ENCODE measurements around the gene ZG16B. TPM values are rescaled to one million over a fixed set of nuclear protein-coding genes. Genes with fewer than 3 reads are reported as not detected.
A peak's percentile ranks its signal among the peaks of the same experiment; 100 is the strongest.

ZG16B gene
- total RNA-seq, 1 donor from 2014 or later = 11.3 TPM

GRCh38 chr16:2871926-2872325 lies 41.8 kb downstream of the ZG16B start:
- H3K4me3 ChIP-seq = no peak overlapping the region
- DNase-seq (ENCODE audit: extremely low spot score in 2 of 2) = no peak
- intact Hi-C loops (cut with DNase I) = loop anchor here (5.0 kb wide), 1 partner anchor 35 kb away; no protein-coding TSS in a partner anchor
- peaks cover 6% of the 10 kb centered on the region for H3K4me1 ChIP-seq
- H3K27ac ChIP-seq = no peak overlapping the region
- TF ChIP-seq POLR2AphosphoS5 (IDR thresholded peaks at IDR 0.05; ENCODE audit: insufficient read depth in 1 of 2, low read depth in 1 of 2) (no peak), POLR2A (IDR thresholded peaks at IDR 0.05) (no peak)
- TF ChIP-seq, protein P1, sequence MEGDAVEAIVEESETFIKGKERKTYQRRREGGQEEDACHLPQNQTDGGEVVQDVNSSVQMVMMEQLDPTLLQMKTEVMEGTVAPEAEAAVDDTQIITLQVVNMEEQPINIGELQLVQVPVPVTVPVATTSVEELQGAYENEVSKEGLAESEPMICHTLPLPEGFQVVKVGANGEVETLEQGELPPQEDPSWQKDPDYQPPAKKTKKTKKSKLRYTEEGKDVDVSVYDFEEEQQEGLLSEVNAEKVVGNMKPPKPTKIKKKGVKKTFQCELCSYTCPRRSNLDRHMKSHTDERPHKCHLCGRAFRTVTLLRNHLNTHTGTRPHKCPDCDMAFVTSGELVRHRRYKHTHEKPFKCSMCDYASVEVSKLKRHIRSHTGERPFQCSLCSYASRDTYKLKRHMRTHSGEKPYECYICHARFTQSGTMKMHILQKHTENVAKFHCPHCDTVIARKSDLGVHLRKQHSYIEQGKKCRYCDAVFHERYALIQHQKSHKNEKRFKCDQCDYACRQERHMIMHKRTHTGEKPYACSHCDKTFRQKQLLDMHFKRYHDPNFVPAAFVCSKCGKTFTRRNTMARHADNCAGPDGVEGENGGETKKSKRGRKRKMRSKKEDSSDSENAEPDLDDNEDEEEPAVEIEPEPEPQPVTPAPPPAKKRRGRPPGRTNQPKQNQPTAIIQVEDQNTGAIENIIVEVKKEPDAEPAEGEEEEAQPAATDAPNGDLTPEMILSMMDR (IDR thresholded peaks at IDR 0.05) = no peak
- no peaks in the 10 kb centered on the region for H3K9me3 ChIP-seq
- no peaks in the 10 kb centered on the region for H3K27me3 ChIP-seq
- H3K36me3 ChIP-seq = no peaks in the 10 kb centered on the region

DNA sequence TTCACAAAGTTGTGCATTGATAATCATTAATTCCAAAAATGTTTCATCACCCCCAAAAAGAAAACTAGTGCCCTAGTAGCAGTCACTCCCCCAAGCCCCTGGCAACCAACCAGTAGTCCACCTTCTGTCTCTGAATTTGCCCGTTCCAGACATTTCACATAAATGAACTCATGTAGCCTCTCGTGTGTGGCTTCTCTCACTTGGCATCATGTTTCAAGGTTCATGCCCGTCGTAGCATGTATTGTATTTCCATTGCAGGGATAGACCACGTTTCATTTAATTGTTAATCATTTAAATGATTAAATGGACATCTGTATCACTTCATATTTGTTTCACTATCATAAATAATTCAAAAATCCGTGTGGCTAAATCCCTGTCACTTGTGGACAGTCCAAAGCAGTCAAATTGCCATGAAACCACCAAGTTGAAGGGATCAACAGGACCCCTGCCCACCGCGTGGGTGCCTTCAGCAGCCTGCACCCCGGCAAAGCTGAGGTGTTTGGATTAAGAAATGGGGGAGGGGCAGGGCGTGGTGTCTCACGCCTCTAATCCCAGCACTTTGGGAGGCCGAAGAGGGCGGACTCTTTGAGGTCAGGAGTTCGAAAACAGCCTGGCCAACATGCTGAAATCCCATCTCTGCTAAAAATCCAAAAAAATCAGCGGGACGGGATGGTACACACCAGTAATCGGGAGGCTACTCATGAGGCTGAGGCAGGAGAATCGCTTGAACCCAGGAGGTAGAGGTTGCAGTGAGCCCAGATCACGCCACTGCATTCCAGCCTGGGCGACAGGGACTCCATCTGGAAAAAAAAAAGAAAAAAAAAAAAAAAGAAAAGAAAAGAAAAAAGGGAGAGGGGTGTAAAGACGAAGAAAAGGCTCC lies 44.2 kb downstream of the ZG16B start:
- Histone ChIP-seq H3K4me1 (no peaks in the 10 kb centered on the region), H3K27ac (no peak overlapping the region), H3K9me3 (no peaks in the 10 kb centered on the region), H3K27me3 (no peaks in the 10 kb centered on the region), H3K36me3 (no peaks in the 10 kb centered on the region), H3K4me3 (no peak overlapping the region)
- TF ChIP-seq, protein P1 (IDR thresholded peaks at IDR 0.05) = no peak
- no peak for TF ChIP-seq POLR2A (IDR thresholded peaks at IDR 0.05)
- no peak for TF ChIP-seq POLR2AphosphoS5 (IDR thresholded peaks at IDR 0.05; ENCODE audit: insufficient read depth in 1 of 2, low read depth in 1 of 2)
- DNase-seq (ENCODE audit: extremely low spot score in 2 of 2) = no peak
- intact Hi-C loops (cut with DNase I) = loop anchor here (5.0 kb wide), 1 partner anchor 33 kb away; no protein-coding TSS in a partner anchor

GRCh38 chr16:2874912-2875362 lies 44.8 kb downstream of the ZG16B start:
- Histone ChIP-seq H3K36me3 (no peaks in the 10 kb centered on the region), H3K4me1 (no peaks in the 10 kb centered on the region), H3K27ac (no peak overlapping the region), H3K27me3 (no peaks in the 10 kb centered on the region), H3K4me3 (no peak overlapping the region), H3K9me3 (no peaks in the 10 kb centered on the region)
- no peak for DNase-seq (ENCODE audit: extremely low spot score in 2 of 2)
- TF ChIP-seq, protein P1 (IDR thresholded peaks at IDR 0.05) = peak; percentile 82 to 98 (median 85)
- TF ChIP-seq POLR2AphosphoS5 (IDR thresholded peaks at IDR 0.05; ENCODE audit: insufficient read depth in 1 of 2, low read depth in 1 of 2) = peak; percentile 46 to 62
- no peak for TF ChIP-seq POLR2A (IDR thresholded peaks at IDR 0.05)
- intact Hi-C loops (cut with DNase I) = loop anchor here (5.0 kb wide), 1 partner anchor 32 kb away; no protein-coding TSS in a partner anchor

GRCh38 chr16:2879854-2880508 lies 49.9 kb downstream of the ZG16B start:
- TF ChIP-seq POLR2AphosphoS5 (IDR thresholded peaks at IDR 0.05; ENCODE audit: insufficient read depth in 1 of 2, low read depth in 1 of 2) = no peak
- TF ChIP-seq POLR2A (IDR thresholded peaks at IDR 0.05) = no peak
- TF ChIP-seq, protein P1 (IDR thresholded peaks at IDR 0.05) = no peak
- no peaks in the 10 kb centered on the region for H3K27me3 ChIP-seq
- no peak for DNase-seq (ENCODE audit: extremely low spot score in 2 of 2)
- peaks cover 16% of the 10 kb centered on the region for H3K4me1 ChIP-seq
- H3K27ac ChIP-seq = no peak overlapping the region
- H3K4me3 ChIP-seq = no peak overlapping the region
- intact Hi-C loops (cut with DNase I) = no loop called here
- no peaks in the 10 kb centered on the region for H3K36me3 ChIP-seq
- no peaks in the 10 kb centered on the region for H3K9me3 ChIP-seq

Small RNA genes within 50 kb of the gene (small RNA-seq; reads per million reads assigned to genes)
- not detected for gene SNORA3C

Other genes with a start within 250 kb of the ZG16B start
- 19.4 TPM for gene KCTD5, start 147.8 kb upstream of the ZG16B start, total RNA-seq
- gene PRSS27, start 110.1 kb upstream of the ZG16B start, total RNA-seq = 61.6 TPM
- 534 TPM for gene SRRM2, start 77.7 kb upstream of the ZG16B start, total RNA-seq
- 530 TPM for gene ELOB, start 53.0 kb upstream of the ZG16B start, total RNA-seq
- not detected for gene PRSS33, start 42.7 kb upstream of the ZG16B start, total RNA-seq
- gene PRSS41, start 31.8 kb upstream of the ZG16B start, total RNA-seq = not detected
- not detected for gene PRSS21, start 13.1 kb upstream of the ZG16B start, total RNA-seq
- gene PRSS22, start 27.9 kb downstream of the ZG16B start, total RNA-seq = 38.8 TPM
- 65.1 TPM for gene FLYWCH2, start 52.9 kb downstream of the ZG16B start, total RNA-seq
- 32.9 TPM for gene FLYWCH1, start 81.6 kb downstream of the ZG16B start, total RNA-seq
- gene KREMEN2, start 134.0 kb downstream of the ZG16B start, total RNA-seq = not detected
- 2.7 TPM for gene PAQR4, start 139.0 kb downstream of the ZG16B start, total RNA-seq
- 6.9 TPM for gene PKMYT1, start 150.1 kb downstream of the ZG16B start, total RNA-seq
- not detected for gene CLDN9, start 182.6 kb downstream of the ZG16B start, total RNA-seq
- not detected for gene CLDN6, start 187.9 kb downstream of the ZG16B start, total RNA-seq
- 12.3 TPM for gene TNFRSF12A, start 190.1 kb downstream of the ZG16B start, total RNA-seq
- 39.0 TPM for gene HCFC1R1, start 193.6 kb downstream of the ZG16B start, total RNA-seq
- gene THOC6, start 193.7 kb downstream of the ZG16B start, total RNA-seq = 22.6 TPM
- 52.5 TPM for gene BICDL2, start 206.6 kb downstream of the ZG16B start, total RNA-seq
- 0.25 TPM for gene MMP25, start 216.3 kb downstream of the ZG16B start, total RNA-seq
- 13.0 TPM for gene IL32, start 235.3 kb downstream of the ZG16B start, total RNA-seq

Data from vagina (tissue), 2 donors.